IPS-18a (cell line): ENCODE results near the gene SHROOM1.

Experiments used
- H3K27ac ChIP-seq: one replicate; pipeline ENCODE4 v1.5.1; 2013; ENCODE audit warnings: low read length
- H3K27me3 ChIP-seq: one replicate; pipeline ENCODE4 v1.6.1; 2013; ENCODE audit warnings: mild to moderate bottlenecking, low read length; ENCODE audit not compliant: control insufficient read depth, insufficient read depth
- H3K36me3 ChIP-seq: one replicate; pipeline ENCODE4 v1.6.1; 2013; ENCODE audit warnings: low read depth, low read length; ENCODE audit not compliant: control insufficient read depth
- H3K4me1 ChIP-seq: one replicate; pipeline ENCODE4 v1.6.1; 2013; ENCODE audit warnings: low read depth, low read length; ENCODE audit not compliant: control insufficient read depth
- H3K4me3 ChIP-seq: one replicate; pipeline ENCODE4 v1.5.1; 2013; ENCODE audit warnings: low read length
- H3K9ac ChIP-seq: one replicate; pipeline ENCODE4 v1.6.1; 2013; ENCODE audit warnings: mild to moderate bottlenecking, low read length, moderate library complexity
- H3K9me3 ChIP-seq: one replicate; pipeline ENCODE4 v1.6.1; 2013; ENCODE audit warnings: low read depth, low read length; ENCODE audit not compliant: control insufficient read depth

Gene SHROOM1

GRCh38 chr5:132829742-132830435 lies 558 bp downstream of the SHROOM1 start:
- Histone ChIP-seq H3K27ac (no peak overlapping the region), H3K4me1 (peaks cover 7% of the 10 kb centered on the region), H3K4me3 (peak overlapping the region; percentile 56), H3K9ac (no peak overlapping the region), H3K9me3 (no peaks in the 10 kb centered on the region), H3K36me3 (no peaks in the 10 kb centered on the region), H3K27me3 (peaks cover 70% of the 10 kb centered on the region)

GRCh38 chr5:132828846-132829494 lies 1.5 kb downstream of the SHROOM1 start:
- Histone ChIP-seq H3K9me3 (no peaks in the 10 kb centered on the region), H3K36me3 (no peaks in the 10 kb centered on the region), H3K9ac (no peak overlapping the region), H3K27ac (no peak overlapping the region), H3K27me3 (peaks cover 79% of the 10 kb centered on the region), H3K4me1 (peaks cover 7% of the 10 kb centered on the region), H3K4me3 (no peak overlapping the region)

DNA sequence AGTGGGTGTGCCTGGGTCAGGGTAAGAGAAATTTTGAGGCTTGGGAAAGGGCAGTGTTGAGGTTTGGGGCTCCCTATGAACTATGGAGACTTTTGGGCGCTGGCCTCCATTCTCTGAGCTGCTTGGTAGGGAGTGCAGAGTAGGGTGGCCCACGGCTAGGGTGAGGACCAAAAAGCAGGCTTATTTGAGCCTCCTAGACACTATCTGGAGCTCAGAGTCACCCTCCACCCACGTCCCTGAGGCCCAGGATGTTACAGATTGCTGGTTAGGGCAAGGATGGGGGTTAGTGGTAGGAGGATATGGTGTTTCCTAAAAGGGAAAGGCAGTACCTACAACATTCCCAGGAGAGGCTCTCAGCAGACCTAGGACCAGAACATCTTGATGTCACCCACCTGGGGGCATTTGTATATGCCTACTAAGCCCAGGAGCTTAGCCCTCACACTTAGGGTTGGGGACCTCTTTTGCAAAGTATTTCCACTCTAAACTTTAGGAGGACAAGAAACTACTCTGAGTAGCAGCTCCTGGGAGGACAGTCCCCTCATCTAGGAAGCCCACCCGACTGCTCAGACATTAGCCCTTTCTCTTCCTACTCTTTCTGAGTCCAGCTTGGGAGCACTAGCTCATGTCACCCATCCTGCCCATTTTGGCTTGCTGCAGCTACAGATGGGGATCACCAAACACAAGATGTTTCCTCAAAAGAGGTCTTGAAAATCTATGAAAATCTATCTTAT lies 2.3 kb downstream of the SHROOM1 start:
- no peak overlapping the region for H3K27ac ChIP-seq
- peaks cover 84% of the 10 kb centered on the region for H3K27me3 ChIP-seq
- H3K9ac ChIP-seq = no peak overlapping the region
- peaks cover 14% of the 10 kb centered on the region for H3K4me1 ChIP-seq
- no peak overlapping the region for H3K4me3 ChIP-seq
- no peaks in the 10 kb centered on the region for H3K36me3 ChIP-seq
- no peaks in the 10 kb centered on the region for H3K9me3 ChIP-seq

- Histone ChIP-seq H3K4me1 (peaks cover 14% of the 10 kb centered on the region), H3K9me3 (no peaks in the 10 kb centered on the region), H3K27ac (no peak overlapping the region), H3K4me3 (peak overlapping the region; percentile 51), H3K36me3 (no peaks in the 10 kb centered on the region), H3K9ac (no peak overlapping the region), H3K27me3 (peaks cover 87% of the 10 kb centered on the region)
Measured at GRCh38 chr5:132826424-132827082, 3.9 kb downstream of the SHROOM1 start.

DNA sequence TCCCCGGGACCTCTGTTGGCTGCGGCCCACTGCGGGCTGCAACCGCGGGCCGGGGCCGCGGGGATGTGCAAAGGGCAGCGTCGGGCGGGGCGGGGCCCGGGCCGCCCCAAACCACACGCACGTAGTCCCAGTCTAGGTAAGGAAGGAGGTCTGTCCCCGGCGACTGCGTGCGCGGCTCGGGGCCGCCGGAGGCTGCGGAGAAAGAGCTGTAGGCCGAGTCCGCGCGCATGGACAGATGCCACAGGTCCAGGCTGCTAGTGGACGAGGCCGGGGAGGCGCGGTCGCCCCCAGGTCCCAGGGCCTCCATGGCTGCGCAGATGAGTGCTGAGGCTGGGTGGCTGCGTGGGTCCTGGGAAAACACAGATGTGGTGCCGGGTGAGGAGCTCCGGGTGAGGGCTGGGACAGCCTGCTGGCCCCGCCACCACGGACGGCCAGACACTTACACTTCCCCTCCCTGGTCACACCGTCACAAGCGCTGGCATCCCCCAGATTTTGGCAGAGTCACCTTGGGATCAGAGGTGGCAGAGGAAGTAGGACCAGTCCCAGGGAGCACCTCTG lies 4.5 kb downstream of the SHROOM1 start:
- H3K9me3 ChIP-seq = no peaks in the 10 kb centered on the region
- no peak overlapping the region for H3K9ac ChIP-seq
- no peak overlapping the region for H3K27ac ChIP-seq
- peaks cover 85% of the 10 kb centered on the region for H3K27me3 ChIP-seq
- H3K4me1 ChIP-seq = peaks cover 14% of the 10 kb centered on the region
- no peaks in the 10 kb centered on the region for H3K36me3 ChIP-seq
- peak overlapping the region; percentile 51 for H3K4me3 ChIP-seq

GRCh38 chr5:132825033-132825833 lies 5.2 kb downstream of the SHROOM1 start:
- Histone ChIP-seq H3K9me3 (no peaks in the 10 kb centered on the region), H3K27me3 (peaks cover 82% of the 10 kb centered on the region), H3K9ac (peak overlapping the region; percentile 8)

DNA sequence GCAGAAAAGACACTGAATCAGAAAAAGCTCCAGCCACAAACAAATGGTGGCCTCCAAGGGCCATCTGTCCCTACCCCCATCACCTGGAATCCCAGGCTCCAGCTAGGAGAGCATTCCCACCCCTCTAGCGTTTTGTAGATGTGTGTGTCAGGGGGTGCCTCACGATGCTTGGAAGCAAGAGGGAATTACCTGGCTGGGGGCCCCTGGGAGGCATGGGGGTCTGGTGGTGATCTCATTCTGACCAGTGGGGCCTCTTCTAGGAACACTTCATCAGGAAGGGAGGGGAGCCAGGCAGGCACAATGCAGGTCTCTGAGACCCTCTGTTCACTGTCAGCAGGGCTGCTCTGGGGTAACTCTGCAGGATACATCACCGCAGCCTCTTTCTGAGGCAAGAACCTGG lies 6.0 kb downstream of the SHROOM1 start:
- no peak overlapping the region for H3K9ac ChIP-seq
- no peak overlapping the region for H3K4me3 ChIP-seq
- H3K27ac ChIP-seq = no peak overlapping the region
- H3K27me3 ChIP-seq = peaks cover 74% of the 10 kb centered on the region
- H3K9me3 ChIP-seq = no peaks in the 10 kb centered on the region
- peaks cover 14% of the 10 kb centered on the region for H3K4me1 ChIP-seq
- H3K36me3 ChIP-seq = no peaks in the 10 kb centered on the region

More at GRCh38 chr5:132825033-132825833, 5.2 kb downstream of the SHROOM1 start:
- no peaks in the 10 kb centered on the region for H3K36me3 ChIP-seq
- peaks cover 14% of the 10 kb centered on the region for H3K4me1 ChIP-seq
- no peak overlapping the region for H3K27ac ChIP-seq
- peak overlapping the region; percentile 51 for H3K4me3 ChIP-seq

DNA sequence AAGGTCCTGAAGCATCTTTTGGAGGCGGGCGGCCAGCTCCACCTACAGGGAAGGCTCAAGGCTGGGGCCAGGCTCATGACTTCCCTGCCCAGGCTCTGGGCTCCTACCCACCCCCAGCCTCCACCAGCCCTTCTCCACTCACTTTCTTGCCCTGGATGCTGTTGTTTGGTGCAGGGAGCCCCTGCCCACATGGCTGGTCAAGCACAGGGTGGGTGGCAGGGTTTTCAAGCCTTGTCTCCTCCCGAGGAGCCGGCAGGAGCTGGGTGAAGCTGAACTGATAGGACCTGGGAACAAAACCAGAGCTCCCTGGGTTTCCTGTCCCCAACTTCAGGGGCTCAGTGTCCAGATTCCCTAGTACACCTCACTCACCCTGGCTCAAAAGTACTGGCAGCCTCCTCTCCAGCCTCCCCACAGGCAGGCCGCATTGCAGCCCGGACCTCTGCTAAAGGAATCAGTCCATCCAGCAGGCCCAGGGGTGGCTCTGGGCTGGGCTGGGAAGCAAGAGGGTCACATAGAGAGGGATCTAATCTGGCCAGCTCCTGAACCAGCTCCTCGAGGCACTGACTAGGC lies 6.9 kb downstream of the SHROOM1 start:
- peaks cover 66% of the 10 kb centered on the region for H3K27me3 ChIP-seq
- H3K9ac ChIP-seq = peak overlapping the region; percentile 51
- H3K27ac ChIP-seq = no peak overlapping the region
- H3K9me3 ChIP-seq = no peaks in the 10 kb centered on the region
- no peaks in the 10 kb centered on the region for H3K36me3 ChIP-seq
- peaks cover 14% of the 10 kb centered on the region for H3K4me1 ChIP-seq
- peak overlapping the region; percentile 14 for H3K4me3 ChIP-seq

- H3K9me3 ChIP-seq = no peaks in the 10 kb centered on the region
- H3K9ac ChIP-seq = peak overlapping the region; percentile 51
- H3K4me3 ChIP-seq = peak overlapping the region; percentile 14
- H3K4me1 ChIP-seq = peaks cover 14% of the 10 kb centered on the region
- H3K36me3 ChIP-seq = no peaks in the 10 kb centered on the region
- H3K27me3 ChIP-seq = peaks cover 59% of the 10 kb centered on the region
- no peak overlapping the region for H3K27ac ChIP-seq
Measured at GRCh38 chr5:132822650-132823480, 7.6 kb downstream of the SHROOM1 start.

GRCh38 chr5:132821791-132822190 lies 8.7 kb downstream of the SHROOM1 start:
- Histone ChIP-seq H3K36me3 (no peaks in the 10 kb centered on the region), H3K27me3 (peaks cover 53% of the 10 kb centered on the region), H3K4me1 (peaks cover 14% of the 10 kb centered on the region), H3K4me3 (no peak overlapping the region), H3K9ac (no peak overlapping the region), H3K9me3 (no peaks in the 10 kb centered on the region), H3K27ac (no peak overlapping the region)
